PC-9 (cell line): Measurements from ENCODE around the gene HOXB6.

ENCODE experiments used
- EZH2 ChIP-seq: fragments of 200-600 bp; sonication (generic); IDR thresholded peaks from 2 replicates; pipeline ENCODE4 v1.8.0; 2017; ENCODE audit warnings: antibody characterized with exemption, low read depth
- TF ChIP-seq, protein P1 (sequence below): fragments of 200-600 bp; sonication (generic); conservative IDR thresholded peaks from 2 replicates; pipeline ENCODE4 v1.6.1; 2017; ENCODE audit warnings: mixed run types, antibody characterized with exemption, mild to moderate bottlenecking, moderate library complexity

DNA sequence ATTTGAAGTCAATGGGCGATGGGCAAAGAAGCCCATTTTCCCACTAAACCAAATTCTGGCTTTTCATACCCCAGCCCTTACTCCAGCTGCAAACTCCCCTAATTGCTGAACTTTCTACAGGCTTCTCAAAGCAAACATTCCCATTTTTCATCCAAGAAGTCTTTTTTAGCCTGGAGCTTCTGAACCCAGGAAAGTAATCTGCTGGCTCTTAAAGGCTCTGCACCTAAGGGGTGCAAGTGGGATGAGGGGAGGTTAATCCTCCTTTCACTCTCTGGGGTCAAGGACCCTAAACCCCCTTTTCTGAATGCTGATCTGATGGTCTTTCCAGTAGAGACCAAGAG is 3.7 kb upstream of the HOXB6 start:
- TF ChIP-seq, protein P1, sequence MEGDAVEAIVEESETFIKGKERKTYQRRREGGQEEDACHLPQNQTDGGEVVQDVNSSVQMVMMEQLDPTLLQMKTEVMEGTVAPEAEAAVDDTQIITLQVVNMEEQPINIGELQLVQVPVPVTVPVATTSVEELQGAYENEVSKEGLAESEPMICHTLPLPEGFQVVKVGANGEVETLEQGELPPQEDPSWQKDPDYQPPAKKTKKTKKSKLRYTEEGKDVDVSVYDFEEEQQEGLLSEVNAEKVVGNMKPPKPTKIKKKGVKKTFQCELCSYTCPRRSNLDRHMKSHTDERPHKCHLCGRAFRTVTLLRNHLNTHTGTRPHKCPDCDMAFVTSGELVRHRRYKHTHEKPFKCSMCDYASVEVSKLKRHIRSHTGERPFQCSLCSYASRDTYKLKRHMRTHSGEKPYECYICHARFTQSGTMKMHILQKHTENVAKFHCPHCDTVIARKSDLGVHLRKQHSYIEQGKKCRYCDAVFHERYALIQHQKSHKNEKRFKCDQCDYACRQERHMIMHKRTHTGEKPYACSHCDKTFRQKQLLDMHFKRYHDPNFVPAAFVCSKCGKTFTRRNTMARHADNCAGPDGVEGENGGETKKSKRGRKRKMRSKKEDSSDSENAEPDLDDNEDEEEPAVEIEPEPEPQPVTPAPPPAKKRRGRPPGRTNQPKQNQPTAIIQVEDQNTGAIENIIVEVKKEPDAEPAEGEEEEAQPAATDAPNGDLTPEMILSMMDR: no peak
- no peak for TF ChIP-seq EZH2
